SH-SY5Y (cell line): Measurements from ENCODE around the gene RHBDF1.

Experiments used
- GATA2 ChIP-seq: IDR thresholded peaks from 2 replicates; pipeline ENCODE4 v1.6.1; 2011; ENCODE audit warnings: mild to moderate bottlenecking, low read depth, low read length
- GATA3 ChIP-seq: IDR thresholded peaks from 2 replicates; pipeline ENCODE4 v1.6.1; 2011; ENCODE audit warnings: low read depth, mild to moderate bottlenecking, low read length, moderate library complexity

DNA sequence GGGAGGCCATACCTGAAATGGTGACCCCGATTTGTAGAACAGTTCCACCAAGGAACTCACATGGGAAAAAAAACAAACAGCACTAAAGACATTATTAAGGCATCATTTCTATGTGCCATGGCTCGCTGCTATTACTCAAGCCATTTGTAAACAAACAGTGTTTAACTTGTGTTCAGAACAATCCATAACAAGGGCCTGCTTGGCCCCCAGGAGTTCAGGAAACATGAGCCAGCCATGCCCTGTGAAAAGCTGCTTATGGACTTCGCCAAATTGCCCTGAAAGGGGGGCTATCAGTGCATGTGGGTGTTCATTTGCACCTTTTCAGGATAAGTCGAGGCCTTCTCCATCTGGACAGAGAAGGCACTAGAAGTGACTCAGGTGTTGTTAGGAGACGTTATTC, 27.0 kb downstream of the RHBDF1 start:
- TF ChIP-seq GATA3 (no peak), GATA2 (no peak)
